Measurements from ENCODE around the gene TMCO4. TPM values are rescaled to one million over a fixed set of nuclear protein-coding genes. Genes with fewer than 3 reads are reported as not detected.

TMCO4 gene
- total RNA-seq, 6 experiments from 2014 or later, result 6.4 to 13.5 (median 9.8) TPM

- peak; percentile 47 to 74 (median 73) for DNase-seq
- 75% methylated on average over 2 of the region's 5 CpGs for WGBS (ENCODE audit: insufficient coverage, low coverage, low lambda C conversion rate, missing lambda C conversion rate)
- H3K4me1 ChIP-seq, result peaks cover 0 to 19% (median 7%) of the 10 kb centered on the region in 4 donors
- intact Hi-C loops (cut with DNase I), result no loop called here
- no peaks in the 10 kb centered on the region for H3K27me3 ChIP-seq
- H3K4me3 ChIP-seq, result no peak overlapping the region
- TF ChIP-seq POLR2A (IDR thresholded peaks at IDR 0.05) (no peak), CTCF (IDR thresholded peaks at IDR 0.05) (peak; percentile 40 to 64 (median 51))
- H3K36me3 ChIP-seq, result no peaks in the 10 kb centered on the region
- ATAC-seq, result peak in 1 of 4 donors; percentile 25
- no peak overlapping the region for H3K27ac ChIP-seq
- H3K9me3 ChIP-seq, result no peaks in the 10 kb centered on the region
Measured at GRCh38 chr1:19811206-19811851, 11.6 kb upstream of the TMCO4 start.

DNA sequence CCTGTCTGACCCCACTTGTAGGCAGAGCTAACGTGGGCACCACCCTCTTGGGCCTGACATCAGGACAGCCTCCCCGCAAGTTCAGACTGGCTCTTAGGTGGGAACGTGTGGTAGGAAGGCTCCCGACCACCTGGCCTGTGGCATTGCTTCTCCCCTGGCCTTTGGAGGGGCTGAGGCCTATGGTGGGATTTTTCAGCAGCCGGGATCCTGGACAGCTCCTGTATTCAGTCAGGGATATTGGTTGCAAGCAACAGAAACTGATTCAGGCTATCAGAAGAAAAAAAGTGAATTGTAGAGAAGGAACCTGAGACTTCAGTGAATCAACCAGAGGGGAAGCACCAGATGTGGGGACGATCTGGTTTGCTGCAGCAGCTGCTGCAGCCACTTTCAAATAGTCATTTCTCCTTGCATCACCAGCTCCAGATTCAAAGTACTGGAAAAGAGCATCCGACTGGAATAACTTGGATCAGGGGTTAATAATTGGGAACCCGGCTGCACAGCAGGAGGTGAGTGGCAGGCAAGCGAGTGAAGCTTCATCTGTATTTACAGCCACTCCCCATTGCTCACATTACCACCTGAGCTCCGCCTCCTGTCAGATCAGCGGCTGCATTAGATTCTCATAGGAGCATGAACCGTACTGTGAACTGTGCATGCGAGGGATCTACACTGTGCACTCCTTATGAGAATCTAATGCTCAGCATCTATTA is 9.5 kb upstream of the TMCO4 start:
- Histone ChIP-seq H3K4me3 (no peak overlapping the region), H3K27me3 (no peaks in the 10 kb centered on the region), H3K9me3 (no peaks in the 10 kb centered on the region), H3K27ac (no peak overlapping the region), H3K36me3 (no peaks in the 10 kb centered on the region), H3K4me1 (peaks cover 0 to 3% (median under 1%) of the 10 kb centered on the region in 4 donors)
- intact Hi-C loops (cut with DNase I), result no loop called here
- TF ChIP-seq CTCF (IDR thresholded peaks at IDR 0.05) (no peak), POLR2A (IDR thresholded peaks at IDR 0.05) (no peak)
- 93% methylated on average over 5 of the region's 13 CpGs for WGBS (ENCODE audit: insufficient coverage, low coverage, low lambda C conversion rate, missing lambda C conversion rate)
- no peak for DNase-seq
- no peak for ATAC-seq

DNA sequence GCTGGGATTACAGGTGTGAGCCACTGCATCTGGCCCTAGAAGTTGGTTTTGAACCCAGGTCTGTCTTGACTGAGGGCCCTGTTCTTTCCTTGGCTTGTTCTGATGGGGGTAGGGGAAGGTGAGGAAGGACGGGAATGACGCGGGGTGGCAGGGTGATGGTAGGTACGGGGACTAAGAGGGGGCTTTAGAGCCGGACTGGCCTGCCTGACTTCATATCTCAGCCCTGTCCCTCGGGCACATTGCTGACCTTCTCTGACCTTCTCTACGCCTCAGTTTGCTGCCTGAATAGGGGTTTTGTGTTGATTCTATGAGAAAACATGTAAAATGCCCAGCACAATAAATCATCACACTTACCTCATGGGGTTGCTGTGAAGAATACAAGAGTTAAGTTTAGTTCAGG is 8.6 kb upstream of the TMCO4 start:
- TF ChIP-seq POLR2A (IDR thresholded peaks at IDR 0.05), result no peak
- no peak for TF ChIP-seq CTCF (IDR thresholded peaks at IDR 0.05)
- Histone ChIP-seq H3K27me3 (no peaks in the 10 kb centered on the region), H3K4me3 (no peak overlapping the region), H3K27ac (no peak overlapping the region), H3K9me3 (no peaks in the 10 kb centered on the region), H3K36me3 (no peaks in the 10 kb centered on the region), H3K4me1 (no peaks in the 10 kb centered on the region)
- no peak for ATAC-seq
- DNase-seq, result no peak
- intact Hi-C loops (cut with DNase I), result no loop called here
- 93% methylated on average over 6 of the region's 7 CpGs for WGBS (ENCODE audit: insufficient coverage, low coverage, low lambda C conversion rate, missing lambda C conversion rate)

- ATAC-seq, result no peak
- TF ChIP-seq CTCF (IDR thresholded peaks at IDR 0.05), result no peak
- no peak for TF ChIP-seq POLR2A (IDR thresholded peaks at IDR 0.05)
Measured at GRCh38 chr1:19804831-19805251, 5.1 kb upstream of the TMCO4 start.

More at GRCh38 chr1:19804831-19805251, 5.1 kb upstream of the TMCO4 start:
- Histone ChIP-seq H3K9me3 (no peaks in the 10 kb centered on the region), H3K36me3 (no peaks in the 10 kb centered on the region), H3K4me3 (no peak overlapping the region), H3K4me1 (peaks cover 0 to 4% (median 0%) of the 10 kb centered on the region in 4 donors), H3K27me3 (no peaks in the 10 kb centered on the region), H3K27ac (no peak overlapping the region)
- intact Hi-C loops (cut with DNase I), result no loop called here
- 36% methylated on average over 4 of the region's 6 CpGs for WGBS (ENCODE audit: insufficient coverage, low coverage, low lambda C conversion rate, missing lambda C conversion rate)
- DNase-seq, result no peak

All from right lobe of liver (tissue), 6 donors.